H1 (cell line): ENCODE data around the gene FBXL17. TPM values are rescaled to one million over a fixed set of nuclear protein-coding genes. Genes with fewer than 3 reads are reported as not detected.

Experiments used
- ASH2L ChIP-seq: fragments of 200-600, 300-600 bp; sonication (generic); IDR thresholded peaks from one replicate; pipeline ENCODE4 v1.7.1; 2017; ENCODE audit warnings: low read length
- CHD1 ChIP-seq: IDR thresholded peaks from 2 replicates; pipeline ENCODE4 v1.6.1; 2012; ENCODE audit warnings: low read depth, low read length, improper control_type of control experiment
- TAF1 ChIP-seq: IDR thresholded peaks from 2 replicates; pipeline ENCODE4 v1.6.1; 2011; ENCODE audit warnings: mild to moderate bottlenecking, low read depth, low read length
- TCF12 ChIP-seq: IDR thresholded peaks from 2 replicates; pipeline ENCODE4 v1.6.1; 2011; ENCODE audit warnings: low read depth, mild to moderate bottlenecking, low read length
- polyA plus RNA-seq, 7 experiments: library from polyadenylated mRNA; depleted of rRNA in 3 of 7; stranded (reverse) in 5 of 7; unstranded in 2 of 7; fragments of >200 nt in 5 of 7; fragments of 200-250 nt in 2 of 7; gene quantifications; 1 replicate in 5 of 7; 2 replicates in 1 of 7; 4 replicates in 1 of 7; pipeline versions ENCODE4 v1.2.1 to v1.2.3, GENCODE V29; 2011 to 2013; ENCODE audit warnings: missing spikeins in 2 of 7, mixed read lengths in 2 of 7
- total RNA-seq: library from RNA; stranded (reverse); fragmentation: NEBNext Ultra II Directional; extraction: Animal tissue kit (Norgen Biotek cat#: 25700); gene quantifications from 2 replicates; pipeline ENCODE4 v1.2.1, GENCODE V29; 2021

Gene FBXL17
- total and polyA plus RNA-seq, 2 of the 8 experiments (the other 6 are each of a cell fraction or from before 2014, with no cell fraction given), result 0.35 to 4.3 TPM

GRCh38 chr5:107916731-107917725, 464.9 kb downstream of the FBXL17 start (continued):
- TF ChIP-seq TCF12, result no peak
- no peak for TF ChIP-seq CHD1
- TF ChIP-seq TAF1, result no peak
- TF ChIP-seq ASH2L, result no peak
